Measurements from ENCODE around the gene RCOR2. TPM values are rescaled to one million over a fixed set of nuclear protein-coding genes. Genes with fewer than 3 reads are reported as not detected.

The RCOR2 gene
- total RNA-seq, 1 experiment from 2014 or later, result 17.9 TPM

GRCh38 chr11:63906585-63906984 lies 10.4 kb downstream of the RCOR2 start:
- no peak overlapping the region for H3K27ac ChIP-seq
- no peak overlapping the region for H3K4me3 ChIP-seq
- peaks cover 10% of the 10 kb centered on the region for H3K36me3 ChIP-seq

GRCh38 chr11:63906087-63906486 lies 10.9 kb downstream of the RCOR2 start:
- no peaks in the 10 kb centered on the region for H3K9me3 ChIP-seq (replicated peaks)
- no peak overlapping the region for H3K27ac ChIP-seq
- peaks cover 11% of the 10 kb centered on the region for H3K36me3 ChIP-seq
- H3K4me3 ChIP-seq, result no peak overlapping the region
- DNase-seq, result no peak
- H3K27me3 ChIP-seq, result no peaks in the 10 kb centered on the region
- no peaks in the 10 kb centered on the region for H3K4me1 ChIP-seq

More at GRCh38 chr11:63906585-63906984, 10.4 kb downstream of the RCOR2 start:
- Histone ChIP-seq H3K27me3 (no peaks in the 10 kb centered on the region), H3K4me1 (no peaks in the 10 kb centered on the region), H3K9me3 (replicated peaks) (no peaks in the 10 kb centered on the region)
- peak in 1 of 2 experiments; percentile 38 for DNase-seq

GRCh38 chr11:63905179-63905578 lies 11.8 kb downstream of the RCOR2 start:
- Histone ChIP-seq H3K9me3 (replicated peaks) (no peaks in the 10 kb centered on the region), H3K4me1 (no peaks in the 10 kb centered on the region), H3K36me3 (peaks cover 18% of the 10 kb centered on the region), H3K27me3 (no peaks in the 10 kb centered on the region), H3K27ac (no peak overlapping the region), H3K4me3 (no peak overlapping the region)
- DNase-seq, result no peak

- DNase-seq, result no peak
- Histone ChIP-seq H3K27ac (no peak overlapping the region), H3K9me3 (replicated peaks) (no peaks in the 10 kb centered on the region), H3K4me3 (no peak overlapping the region), H3K27me3 (no peaks in the 10 kb centered on the region), H3K36me3 (peaks cover 18% of the 10 kb centered on the region), H3K4me1 (no peaks in the 10 kb centered on the region)
Observed at GRCh38 chr11:63904743-63905142, 12.2 kb downstream of the RCOR2 start.

GRCh38 chr11:63903884-63904283 lies 13.1 kb downstream of the RCOR2 start:
- no peak overlapping the region for H3K27ac ChIP-seq
- no peaks in the 10 kb centered on the region for H3K9me3 ChIP-seq (replicated peaks)
- no peaks in the 10 kb centered on the region for H3K27me3 ChIP-seq
- no peaks in the 10 kb centered on the region for H3K4me1 ChIP-seq
- DNase-seq, result no peak
- no peak overlapping the region for H3K4me3 ChIP-seq
- peaks cover 25% of the 10 kb centered on the region for H3K36me3 ChIP-seq

- peak in 1 of 2 experiments; percentile 29 for DNase-seq
- H3K9me3 ChIP-seq (replicated peaks), result no peaks in the 10 kb centered on the region
- no peaks in the 10 kb centered on the region for H3K4me1 ChIP-seq
- no peak overlapping the region for H3K4me3 ChIP-seq
- peaks cover 37% of the 10 kb centered on the region for H3K36me3 ChIP-seq
- no peaks in the 10 kb centered on the region for H3K27me3 ChIP-seq
- H3K27ac ChIP-seq, result no peak overlapping the region
Observed at GRCh38 chr11:63901660-63902059, 15.3 kb downstream of the RCOR2 start.

- Histone ChIP-seq H3K4me3 (no peak overlapping the region), H3K4me1 (no peaks in the 10 kb centered on the region), H3K9me3 (replicated peaks) (no peaks in the 10 kb centered on the region), H3K36me3 (peaks cover 43% of the 10 kb centered on the region), H3K27me3 (no peaks in the 10 kb centered on the region), H3K27ac (no peak overlapping the region)
- DNase-seq, result no peak
Observed at GRCh38 chr11:63897459-63898146, 19.4 kb downstream of the RCOR2 start.

- Histone ChIP-seq H3K36me3 (peaks cover 35% of the 10 kb centered on the region), H3K27me3 (no peaks in the 10 kb centered on the region), H3K9me3 (replicated peaks) (no peaks in the 10 kb centered on the region)
Observed at GRCh38 chr11:63896071-63896470, 20.9 kb downstream of the RCOR2 start.

GRCh38 chr11:63893355-63893754 lies 23.6 kb downstream of the RCOR2 start:
- no peak for DNase-seq
- Histone ChIP-seq H3K36me3 (peaks cover 16% of the 10 kb centered on the region), H3K27me3 (no peaks in the 10 kb centered on the region), H3K9me3 (replicated peaks) (no peaks in the 10 kb centered on the region), H3K27ac (no peak overlapping the region), H3K4me3 (no peak overlapping the region), H3K4me1 (no peaks in the 10 kb centered on the region)

More at GRCh38 chr11:63896071-63896470, 20.9 kb downstream of the RCOR2 start:
- Histone ChIP-seq H3K27ac (no peak overlapping the region), H3K4me1 (no peaks in the 10 kb centered on the region), H3K4me3 (no peak overlapping the region)
- no peak for DNase-seq

- no peak for DNase-seq
- Histone ChIP-seq H3K4me3 (no peak overlapping the region), H3K27me3 (no peaks in the 10 kb centered on the region), H3K4me1 (no peaks in the 10 kb centered on the region), H3K9me3 (replicated peaks) (no peaks in the 10 kb centered on the region), H3K36me3 (peaks cover 11% of the 10 kb centered on the region), H3K27ac (no peak overlapping the region)
Observed at GRCh38 chr11:63892228-63892627, 24.7 kb downstream of the RCOR2 start.

GRCh38 chr11:63890368-63890767 lies 26.6 kb downstream of the RCOR2 start:
- Histone ChIP-seq H3K9me3 (replicated peaks) (no peaks in the 10 kb centered on the region), H3K4me1 (no peaks in the 10 kb centered on the region), H3K27me3 (no peaks in the 10 kb centered on the region), H3K4me3 (no peak overlapping the region), H3K27ac (no peak overlapping the region), H3K36me3 (no peaks in the 10 kb centered on the region)
- no peak for DNase-seq

- DNase-seq, result no peak
- Histone ChIP-seq H3K27me3 (no peaks in the 10 kb centered on the region), H3K27ac (no peak overlapping the region), H3K4me3 (no peak overlapping the region), H3K9me3 (replicated peaks) (no peaks in the 10 kb centered on the region), H3K36me3 (no peaks in the 10 kb centered on the region), H3K4me1 (no peaks in the 10 kb centered on the region)
Observed at GRCh38 chr11:63889344-63889743, 27.6 kb downstream of the RCOR2 start.

GRCh38 chr11:63888170-63889086 lies 28.5 kb downstream of the RCOR2 start:
- Histone ChIP-seq H3K9me3 (replicated peaks) (no peaks in the 10 kb centered on the region), H3K4me3 (no peak overlapping the region), H3K27me3 (no peaks in the 10 kb centered on the region), H3K27ac (no peak overlapping the region), H3K36me3 (no peaks in the 10 kb centered on the region), H3K4me1 (no peaks in the 10 kb centered on the region)
- no peak for DNase-seq

GRCh38 chr11:63887386-63887999 lies 29.5 kb downstream of the RCOR2 start:
- no peak for DNase-seq

More at GRCh38 chr11:63887386-63887999, 29.5 kb downstream of the RCOR2 start:
- no peaks in the 10 kb centered on the region for H3K4me1 ChIP-seq
- H3K27me3 ChIP-seq, result no peaks in the 10 kb centered on the region
- H3K27ac ChIP-seq, result no peak overlapping the region
- H3K4me3 ChIP-seq, result no peak overlapping the region
- H3K36me3 ChIP-seq, result no peaks in the 10 kb centered on the region
- H3K9me3 ChIP-seq (replicated peaks), result no peaks in the 10 kb centered on the region
